NCI-H345 treated with DMSO at 0.1 percent for 48 hours (cell line): ENCODE results near the gene FSTL4.

ENCODE experiments used
- DNase-seq: peaks from one replicate; lab custom pipeline; 2025; ENCODE audit not compliant: unreplicated experiment; lab: John Stamatoyannopoulos, UW

FSTL4 gene

GRCh38 chr5:133250527-133250926 is 361.8 kb downstream of the FSTL4 start:
- no peak for DNase-seq

- DNase-seq, result no peak
Observed at GRCh38 chr5:133249593-133249992, 362.7 kb downstream of the FSTL4 start.

- no peak for DNase-seq
Observed at GRCh38 chr5:133247881-133248624, 364.3 kb downstream of the FSTL4 start.

GRCh38 chr5:133247151-133247709 is 365.1 kb downstream of the FSTL4 start:
- no peak for DNase-seq

GRCh38 chr5:133246376-133247150 is 365.8 kb downstream of the FSTL4 start:
- no peak for DNase-seq

- no peak for DNase-seq
Observed at GRCh38 chr5:133246053-133246370, 366.3 kb downstream of the FSTL4 start.

- DNase-seq, result no peak
Observed at GRCh38 chr5:133245191-133246052, 366.9 kb downstream of the FSTL4 start.

GRCh38 chr5:133244242-133244641 is 368.1 kb downstream of the FSTL4 start:
- DNase-seq, result no peak

GRCh38 chr5:133243196-133243595 is 369.1 kb downstream of the FSTL4 start:
- no peak for DNase-seq

- DNase-seq, result no peak
Observed at GRCh38 chr5:133242221-133242835, 370.0 kb downstream of the FSTL4 start.

- no peak for DNase-seq
Observed at GRCh38 chr5:133241179-133242092, 370.9 kb downstream of the FSTL4 start.

- DNase-seq, result no peak
Observed at GRCh38 chr5:133240425-133241091, 371.8 kb downstream of the FSTL4 start.

GRCh38 chr5:133238426-133239205 is 373.7 kb downstream of the FSTL4 start:
- no peak for DNase-seq

GRCh38 chr5:133236976-133237375 is 375.4 kb downstream of the FSTL4 start:
- DNase-seq, result no peak

GRCh38 chr5:133236541-133236951 is 375.8 kb downstream of the FSTL4 start:
- DNase-seq, result no peak

GRCh38 chr5:133235696-133236426 is 376.5 kb downstream of the FSTL4 start:
- no peak for DNase-seq

GRCh38 chr5:133234911-133235310 is 377.4 kb downstream of the FSTL4 start:
- DNase-seq, result no peak

- DNase-seq, result no peak
Observed at GRCh38 chr5:133234273-133234672, 378.1 kb downstream of the FSTL4 start.
